Measurements from ENCODE around the gene SOHLH1. TPM values are rescaled to one million over a fixed set of nuclear protein-coding genes. Genes with fewer than 3 reads are reported as not detected.

The SOHLH1 gene
- polyA plus RNA-seq, 2 of the 4 experiments (the other 2 are of a cell fraction) = not detected

DNA sequence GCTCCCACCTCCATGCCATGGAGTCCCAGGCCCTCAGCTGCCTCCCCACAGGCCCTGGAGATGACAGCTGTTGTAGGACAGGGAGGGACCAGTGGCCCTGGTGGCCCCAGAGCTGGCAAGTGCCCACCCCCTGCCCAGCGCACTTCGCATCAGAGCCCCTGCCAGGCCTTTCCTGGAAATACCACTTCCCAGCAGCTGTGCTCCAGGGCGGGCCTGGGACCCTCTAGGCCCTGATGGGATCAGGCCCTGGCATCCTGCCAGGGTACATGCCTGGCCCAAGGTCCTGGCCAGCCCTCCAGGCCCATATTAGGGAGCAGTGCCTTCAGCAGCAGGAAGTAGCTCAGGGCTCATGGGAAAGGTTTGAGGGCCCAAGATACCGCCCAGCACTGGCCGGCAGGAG lies 5.2 kb upstream of the SOHLH1 start:
- WGBS (ENCODE audit: missing lambda C conversion rate) = 89% methylated on average over 5 of the region's 5 CpGs
- no peak overlapping the region for H3K4me2 ChIP-seq
- no peak overlapping the region for H3K27ac ChIP-seq
- DNase-seq (ENCODE audit: low read depth in 1 of 2, low spot score in 1 of 2) (no peak), ATAC-seq (no peak), FAIRE-seq (no peak)
- H3K4me1 ChIP-seq = peaks cover 9% of the 10 kb centered on the region; the same call in 2 of the 3 replicates
- H3K9me3 ChIP-seq = no peaks in the 10 kb centered on the region
- H3K4me3 ChIP-seq = no peak overlapping the region
- CTCF ChIA-PET = interaction anchor here (0.7 to 1.8 kb wide), 6 partner anchors 11 to 434 kb away, joined by 3 to 7 read pairs (median 3); no protein-coding TSS in a partner anchor
- no peak for TF ChIP-seq HEYL (CRISPR knock-in tag; IDR thresholded peaks at IDR 0.05)
- TF ChIP-seq FOSL2 (IDR thresholded peaks at IDR 0.05) = no peak
- TF ChIP-seq FOSL2 (CRISPR knock-in tag; IDR thresholded peaks at IDR 0.05) = no peak
- TF ChIP-seq FOXS1 (CRISPR knock-in tag; IDR thresholded peaks at IDR 0.05) = no peak
- TF ChIP-seq, protein P1, sequence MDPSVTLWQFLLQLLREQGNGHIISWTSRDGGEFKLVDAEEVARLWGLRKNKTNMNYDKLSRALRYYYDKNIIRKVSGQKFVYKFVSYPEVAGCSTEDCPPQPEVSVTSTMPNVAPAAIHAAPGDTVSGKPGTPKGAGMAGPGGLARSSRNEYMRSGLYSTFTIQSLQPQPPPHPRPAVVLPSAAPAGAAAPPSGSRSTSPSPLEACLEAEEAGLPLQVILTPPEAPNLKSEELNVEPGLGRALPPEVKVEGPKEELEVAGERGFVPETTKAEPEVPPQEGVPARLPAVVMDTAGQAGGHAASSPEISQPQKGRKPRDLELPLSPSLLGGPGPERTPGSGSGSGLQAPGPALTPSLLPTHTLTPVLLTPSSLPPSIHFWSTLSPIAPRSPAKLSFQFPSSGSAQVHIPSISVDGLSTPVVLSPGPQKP (IDR thresholded peaks at IDR 0.05; ENCODE audit: low read depth, low read length) = no peak
- TF ChIP-seq CEBPB (IDR thresholded peaks at IDR 0.05) = no peak
- no peak for TF ChIP-seq HOXB13 (CRISPR knock-in tag; IDR thresholded peaks at IDR 0.05; ENCODE audit: low read depth)
- TF ChIP-seq RAD21 (conservative IDR thresholded peaks at IDR 0.05 in 1 of 2, IDR thresholded peaks at IDR 0.05 in 1 of 2) = no peak
- no peak for TF ChIP-seq POLR2AphosphoS2 (conservative IDR thresholded peaks at IDR 0.05; ENCODE audit: low read length)
- TF ChIP-seq PHF8 (IDR thresholded peaks at IDR 0.05; ENCODE audit: borderline replicate concordance, low read depth) = no peak
- TF ChIP-seq POLR2A (IDR thresholded peaks at IDR 0.05; ENCODE audit: low read length) = no peak
- TF ChIP-seq, protein P2, sequence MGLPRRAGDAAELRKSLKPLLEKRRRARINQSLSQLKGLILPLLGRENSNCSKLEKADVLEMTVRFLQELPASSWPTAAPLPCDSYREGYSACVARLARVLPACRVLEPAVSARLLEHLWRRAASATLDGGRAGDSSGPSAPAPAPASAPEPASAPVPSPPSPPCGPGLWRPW (IDR thresholded peaks at IDR 0.05) = no peak
- TF ChIP-seq NPAS2 (CRISPR knock-in tag; IDR thresholded peaks at IDR 0.05; ENCODE audit: borderline replicate concordance) = no peak
- POLR2A ChIA-PET = no interaction called here

DNA sequence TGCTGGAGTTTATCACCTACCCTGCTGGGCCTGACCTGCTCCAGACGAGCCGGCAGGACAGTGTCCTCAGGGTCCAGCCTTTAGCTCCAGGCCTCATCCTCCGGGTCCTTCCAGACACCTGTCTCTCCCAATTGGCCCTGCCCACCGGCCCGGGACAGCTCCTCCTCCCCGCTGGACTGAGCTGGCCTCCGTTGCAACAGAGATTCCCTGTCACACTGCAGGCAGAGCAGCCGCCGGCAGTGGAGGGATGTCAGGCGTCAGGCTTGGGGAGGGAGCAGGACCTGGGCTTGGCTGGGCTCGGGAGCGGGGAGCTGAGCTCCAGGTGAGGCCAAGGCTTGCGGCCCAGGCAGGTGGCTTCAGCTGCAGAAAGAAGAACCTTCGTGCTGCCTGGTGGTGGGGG lies 4.4 kb upstream of the SOHLH1 start:
- Histone ChIP-seq H3K27ac (no peak overlapping the region), H3K9me3 (no peaks in the 10 kb centered on the region), H3K4me2 (no peak overlapping the region), H3K4me3 (no peak overlapping the region), H3K4me1 (peaks cover 9% of the 10 kb centered on the region; the same call in 2 of the 3 replicates)
- ChIA-PET POLR2A (no interaction called here), CTCF (interaction anchor here (0.8 to 2.0 kb wide), 7 partner anchors 10 to 107 kb away, joined by 3 to 7 read pairs (median 4); no protein-coding TSS in a partner anchor)
- FAIRE-seq (no peak), ATAC-seq (no peak), DNase-seq (ENCODE audit: low read depth in 1 of 2, low spot score in 1 of 2) (no peak)
- TF ChIP-seq, protein P3, sequence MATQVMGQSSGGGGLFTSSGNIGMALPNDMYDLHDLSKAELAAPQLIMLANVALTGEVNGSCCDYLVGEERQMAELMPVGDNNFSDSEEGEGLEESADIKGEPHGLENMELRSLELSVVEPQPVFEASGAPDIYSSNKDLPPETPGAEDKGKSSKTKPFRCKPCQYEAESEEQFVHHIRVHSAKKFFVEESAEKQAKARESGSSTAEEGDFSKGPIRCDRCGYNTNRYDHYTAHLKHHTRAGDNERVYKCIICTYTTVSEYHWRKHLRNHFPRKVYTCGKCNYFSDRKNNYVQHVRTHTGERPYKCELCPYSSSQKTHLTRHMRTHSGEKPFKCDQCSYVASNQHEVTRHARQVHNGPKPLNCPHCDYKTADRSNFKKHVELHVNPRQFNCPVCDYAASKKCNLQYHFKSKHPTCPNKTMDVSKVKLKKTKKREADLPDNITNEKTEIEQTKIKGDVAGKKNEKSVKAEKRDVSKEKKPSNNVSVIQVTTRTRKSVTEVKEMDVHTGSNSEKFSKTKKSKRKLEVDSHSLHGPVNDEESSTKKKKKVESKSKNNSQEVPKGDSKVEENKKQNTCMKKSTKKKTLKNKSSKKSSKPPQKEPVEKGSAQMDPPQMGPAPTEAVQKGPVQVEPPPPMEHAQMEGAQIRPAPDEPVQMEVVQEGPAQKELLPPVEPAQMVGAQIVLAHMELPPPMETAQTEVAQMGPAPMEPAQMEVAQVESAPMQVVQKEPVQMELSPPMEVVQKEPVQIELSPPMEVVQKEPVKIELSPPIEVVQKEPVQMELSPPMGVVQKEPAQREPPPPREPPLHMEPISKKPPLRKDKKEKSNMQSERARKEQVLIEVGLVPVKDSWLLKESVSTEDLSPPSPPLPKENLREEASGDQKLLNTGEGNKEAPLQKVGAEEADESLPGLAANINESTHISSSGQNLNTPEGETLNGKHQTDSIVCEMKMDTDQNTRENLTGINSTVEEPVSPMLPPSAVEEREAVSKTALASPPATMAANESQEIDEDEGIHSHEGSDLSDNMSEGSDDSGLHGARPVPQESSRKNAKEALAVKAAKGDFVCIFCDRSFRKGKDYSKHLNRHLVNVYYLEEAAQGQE (IDR thresholded peaks at IDR 0.05) = no peak
- no peak for TF ChIP-seq FOSL2 (IDR thresholded peaks at IDR 0.05)
- no peak for TF ChIP-seq FOSL2 (CRISPR knock-in tag; IDR thresholded peaks at IDR 0.05)
- TF ChIP-seq ZFP36 (IDR thresholded peaks at IDR 0.05; ENCODE audit: borderline replicate concordance, partially characterized antibody) = no peak
- TF ChIP-seq, protein P4, sequence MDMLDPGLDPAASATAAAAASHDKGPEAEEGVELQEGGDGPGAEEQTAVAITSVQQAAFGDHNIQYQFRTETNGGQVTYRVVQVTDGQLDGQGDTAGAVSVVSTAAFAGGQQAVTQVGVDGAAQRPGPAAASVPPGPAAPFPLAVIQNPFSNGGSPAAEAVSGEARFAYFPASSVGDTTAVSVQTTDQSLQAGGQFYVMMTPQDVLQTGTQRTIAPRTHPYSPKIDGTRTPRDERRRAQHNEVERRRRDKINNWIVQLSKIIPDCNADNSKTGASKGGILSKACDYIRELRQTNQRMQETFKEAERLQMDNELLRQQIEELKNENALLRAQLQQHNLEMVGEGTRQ (IDR thresholded peaks at IDR 0.05) = no peak
- TF ChIP-seq FOSB (CRISPR knock-in tag; IDR thresholded peaks at IDR 0.05) = no peak
- WGBS (ENCODE audit: missing lambda C conversion rate) = 41% methylated on average over 13 of the region's 14 CpGs

Data from A549 (cell line).